Activated T-cell treated with anti-CD3 and anti-CD28 coated beads, Interleukin-2, amount 50 U/mL, for 72 hours (primary cell): ENCODE data around the gene EFNA1. TPM values are rescaled to one million over a fixed set of nuclear protein-coding genes. Genes with fewer than 3 reads are reported as not detected.

Source experiments
- ATAC-seq, 2 donors: fragments of 150-1000 bp; cut with Tn5 transposase; replicated peaks in 1 of 2; 2 replicates each; pipeline ENCODE4 v1.10.0; 2021; ENCODE audit warnings: moderate library complexity in 2 of 2, mild to moderate bottlenecking in 1 of 2
- DNase-seq, 2 donors: peaks; one replicate each; pipeline ENCODE4 v3.0.0; 2021 to 2022; ENCODE audit warnings: mixed read lengths in 1 of 2
- H3K27ac Mint-ChIP-seq: one replicate; pipeline ENCODE4 v1.8.0; 2022; ENCODE audit warnings: mild to moderate bottlenecking, moderate library complexity, mixed read lengths
- H3K27me3 Mint-ChIP-seq: one replicate; pipeline ENCODE4 v1.8.0; 2022; ENCODE audit warnings: low read depth, mixed read lengths
- H3K36me3 Mint-ChIP-seq, 2 donors: one replicate each; pipeline ENCODE4 v1.8.0; 2022; ENCODE audit warnings: mixed read lengths in 2 of 2, mild to moderate bottlenecking in 1 of 2; ENCODE audit not compliant: insufficient read depth in 2 of 2
- H3K4me1 Mint-ChIP-seq: one replicate; pipeline ENCODE4 v1.8.0; 2022; ENCODE audit warnings: low read depth, mixed read lengths
- H3K4me3 Mint-ChIP-seq, 2 donors: one replicate each; pipeline ENCODE4 v1.8.0; 2022; ENCODE audit warnings: mild to moderate bottlenecking in 2 of 2, mixed read lengths in 2 of 2, moderate library complexity in 2 of 2
- H3K9me3 Mint-ChIP-seq, 2 donors: one replicate each; pipeline ENCODE4 v1.8.0; 2022; ENCODE audit warnings: mixed read lengths in 2 of 2
- total RNA-seq, 2 donors: library from RNA; stranded (reverse); gene quantifications; one replicate each; pipeline ENCODE4 v1.2.3, GENCODE V29; 2022

Gene EFNA1
- total RNA-seq, 2 donors from 2014 or later: 1.00 to 1.4 TPM

GRCh38 chr1:155121249-155121648 lies 6.4 kb upstream of the EFNA1 start:
- Mint-ChIP-seq H3K27ac (no peak overlapping the region), H3K4me3 (no peak overlapping the region), H3K4me1 (no peaks in the 10 kb centered on the region), H3K36me3 (no peaks in the 10 kb centered on the region), H3K27me3 (peaks cover 10% of the 10 kb centered on the region), H3K9me3 (no peaks in the 10 kb centered on the region)
- no peak for ATAC-seq
- DNase-seq: no peak

GRCh38 chr1:155122308-155122707 lies 5.4 kb upstream of the EFNA1 start:
- ATAC-seq: no peak
- no peak overlapping the region for H3K4me3 Mint-ChIP-seq
- no peaks in the 10 kb centered on the region for H3K36me3 Mint-ChIP-seq
- no peak for DNase-seq
- H3K4me1 Mint-ChIP-seq: peaks cover 7% of the 10 kb centered on the region
- H3K27me3 Mint-ChIP-seq: peaks cover 19% of the 10 kb centered on the region
- no peaks in the 10 kb centered on the region for H3K9me3 Mint-ChIP-seq
- H3K27ac Mint-ChIP-seq: no peak overlapping the region

- Mint-ChIP-seq H3K27me3 (peaks cover 28% of the 10 kb centered on the region), H3K9me3 (no peaks in the 10 kb centered on the region), H3K4me1 (peaks cover 19% of the 10 kb centered on the region), H3K4me3 (no peak overlapping the region), H3K36me3 (no peaks in the 10 kb centered on the region), H3K27ac (no peak overlapping the region)
- DNase-seq: no peak
- no peak for ATAC-seq
Observed at GRCh38 chr1:155123801-155124200, 3.9 kb upstream of the EFNA1 start.

- no peaks in the 10 kb centered on the region for H3K9me3 Mint-ChIP-seq
- peaks cover 29% of the 10 kb centered on the region for H3K27me3 Mint-ChIP-seq
- no peaks in the 10 kb centered on the region for H3K36me3 Mint-ChIP-seq
- H3K27ac Mint-ChIP-seq: no peak overlapping the region
- H3K4me3 Mint-ChIP-seq: no peak overlapping the region
- ATAC-seq (no peak), DNase-seq (no peak)
- H3K4me1 Mint-ChIP-seq: peaks cover 29% of the 10 kb centered on the region
Observed at GRCh38 chr1:155124503-155125463, 2.9 kb upstream of the EFNA1 start.

GRCh38 chr1:155125511-155125945 lies 2.1 kb upstream of the EFNA1 start:
- H3K4me1 Mint-ChIP-seq: peaks cover 30% of the 10 kb centered on the region
- H3K9me3 Mint-ChIP-seq: no peaks in the 10 kb centered on the region
- no peak for DNase-seq
- H3K36me3 Mint-ChIP-seq: no peaks in the 10 kb centered on the region
- no peak overlapping the region for H3K27ac Mint-ChIP-seq
- peaks cover 25% of the 10 kb centered on the region for H3K27me3 Mint-ChIP-seq
- H3K4me3 Mint-ChIP-seq: peak overlapping the region; percentile 13 to 45
- no peak for ATAC-seq

GRCh38 chr1:155125946-155126555 lies 1.6 kb upstream of the EFNA1 start:
- no peaks in the 10 kb centered on the region for H3K36me3 Mint-ChIP-seq
- H3K27me3 Mint-ChIP-seq: peaks cover 25% of the 10 kb centered on the region
- peaks cover 30% of the 10 kb centered on the region for H3K4me1 Mint-ChIP-seq
- DNase-seq: no peak
- H3K4me3 Mint-ChIP-seq: peak overlapping the region; percentile 13 to 84
- no peaks in the 10 kb centered on the region for H3K9me3 Mint-ChIP-seq
- ATAC-seq: no peak
- no peak overlapping the region for H3K27ac Mint-ChIP-seq

- Mint-ChIP-seq H3K36me3 (no peaks in the 10 kb centered on the region), H3K27me3 (peaks cover 25% of the 10 kb centered on the region), H3K9me3 (no peaks in the 10 kb centered on the region), H3K27ac (no peak overlapping the region), H3K4me3 (peak overlapping the region; percentile 84 to 93), H3K4me1 (peaks cover 30% of the 10 kb centered on the region)
- ATAC-seq (peak; percentile 61 to 65), DNase-seq (peak; percentile 36 to 46)
Observed at GRCh38 chr1:155126556-155127104, 1.0 kb upstream of the EFNA1 start.

GRCh38 chr1:155127967-155128754 lies 485 bp downstream of the EFNA1 start:
- no peak overlapping the region for H3K27ac Mint-ChIP-seq
- H3K4me3 Mint-ChIP-seq: peak overlapping the region; percentile 85 to 93
- no peaks in the 10 kb centered on the region for H3K9me3 Mint-ChIP-seq
- ATAC-seq: no peak
- DNase-seq: no peak
- peaks cover 30% of the 10 kb centered on the region for H3K4me1 Mint-ChIP-seq
- no peaks in the 10 kb centered on the region for H3K36me3 Mint-ChIP-seq
- peaks cover 25% of the 10 kb centered on the region for H3K27me3 Mint-ChIP-seq

- DNase-seq (no peak), ATAC-seq (no peak)
- H3K4me3 Mint-ChIP-seq: peak overlapping the region; percentile 85 to 93
- H3K9me3 Mint-ChIP-seq: no peaks in the 10 kb centered on the region
- peaks cover 30% of the 10 kb centered on the region for H3K4me1 Mint-ChIP-seq
- H3K36me3 Mint-ChIP-seq: no peaks in the 10 kb centered on the region
- H3K27me3 Mint-ChIP-seq: peaks cover 25% of the 10 kb centered on the region
- H3K27ac Mint-ChIP-seq: no peak overlapping the region
Observed at GRCh38 chr1:155128755-155129473, 1.2 kb downstream of the EFNA1 start.

GRCh38 chr1:155130272-155131006 lies 2.8 kb downstream of the EFNA1 start:
- Mint-ChIP-seq H3K4me3 (no peak overlapping the region), H3K27me3 (peaks cover 20% of the 10 kb centered on the region), H3K9me3 (no peaks in the 10 kb centered on the region), H3K4me1 (peaks cover 39% of the 10 kb centered on the region), H3K27ac (no peak overlapping the region), H3K36me3 (peaks cover 3 to 5% of the 10 kb centered on the region in 2 donors)
- ATAC-seq: no peak
- no peak for DNase-seq

GRCh38 chr1:155131285-155131684 lies 3.6 kb downstream of the EFNA1 start:
- peaks cover 40% of the 10 kb centered on the region for H3K4me1 Mint-ChIP-seq

GRCh38 chr1:155131856-155132255 lies 4.2 kb downstream of the EFNA1 start:
- peaks cover 6 to 7% of the 10 kb centered on the region in 2 donors for H3K36me3 Mint-ChIP-seq
- H3K9me3 Mint-ChIP-seq: no peaks in the 10 kb centered on the region
- H3K27ac Mint-ChIP-seq: no peak overlapping the region
- H3K4me1 Mint-ChIP-seq: peaks cover 42% of the 10 kb centered on the region
- peaks cover 16% of the 10 kb centered on the region for H3K27me3 Mint-ChIP-seq
- no peak for DNase-seq
- no peak overlapping the region for H3K4me3 Mint-ChIP-seq
- no peak for ATAC-seq

More at GRCh38 chr1:155131285-155131684, 3.6 kb downstream of the EFNA1 start:
- ATAC-seq (no peak), DNase-seq (no peak)
- Mint-ChIP-seq H3K27me3 (peaks cover 20% of the 10 kb centered on the region), H3K9me3 (no peaks in the 10 kb centered on the region), H3K4me3 (no peak overlapping the region), H3K36me3 (peaks cover 6 to 7% of the 10 kb centered on the region in 2 donors), H3K27ac (no peak overlapping the region)
